SK-N-SH treated with all-trans-retinoic acid at 6 μM for 48 hours (cell line): ENCODE results near the gene ECM2.

Source experiments
- ATAC-seq: fragments of 200-7000 bp; cut with Tn5 transposase; 3 replicates; pipeline ENCODE4 v1.9.1; 2020; ENCODE audit warnings: mild to moderate bottlenecking, moderate library complexity
- ARNTL ChIP-seq: fragments of 450-650 bp; formaldehyde crosslinking; IDR thresholded peaks from 2 replicates; pipeline ENCODE4 v1.5.0; 2020; ENCODE audit warnings: low read depth, mild to moderate bottlenecking, moderate library complexity, borderline replicate concordance
- BACH2 ChIP-seq: fragments of 250-450 bp; sonication (Bioruptor Pico); IDR thresholded peaks from 2 replicates; pipeline ENCODE4 v1.9.0; 2021; ENCODE audit warnings: mild to moderate bottlenecking, borderline replicate concordance
- CSDC2 ChIP-seq: fragments of 250-450 bp; sonication (Bioruptor Pico); IDR thresholded peaks from 2 replicates; pipeline ENCODE4 v1.5.0; 2020; ENCODE audit warnings: mild to moderate bottlenecking, moderate library complexity
- ESRRG ChIP-seq: fragments of 250-450 bp; sonication (Bioruptor Pico); IDR thresholded peaks from 2 replicates; pipeline ENCODE4 v1.6.1; 2021; ENCODE audit warnings: mild to moderate bottlenecking
- GLIS3 ChIP-seq: fragments of 250-450 bp; sonication (Bioruptor Pico); IDR thresholded peaks from 2 replicates; pipeline ENCODE4 v1.5.0; 2020; ENCODE audit warnings: mild to moderate bottlenecking, moderate library complexity
- ISL1 ChIP-seq: fragments of 250-450 bp; sonication (Bioruptor Pico); IDR thresholded peaks from 2 replicates; pipeline ENCODE4 v2.1.2; 2022; ENCODE audit warnings: mild to moderate bottlenecking, moderate library complexity
- OSR1 ChIP-seq: fragments of 250-450 bp; sonication (Bioruptor Pico); IDR thresholded peaks from 2 replicates; pipeline ENCODE4 v1.8.0; 2022; ENCODE audit warnings: moderate library complexity, mild to moderate bottlenecking, inconsistent platforms
- PPARA ChIP-seq: fragments of 250-450 bp; sonication (Bioruptor Pico); IDR thresholded peaks from 2 replicates; pipeline ENCODE4 v1.5.0; 2020; ENCODE audit warnings: mild to moderate bottlenecking, borderline replicate concordance
- RARB ChIP-seq: fragments of 250-450 bp; sonication (Bioruptor Pico); IDR thresholded peaks from 2 replicates; pipeline ENCODE4 v1.8.0; 2021; ENCODE audit warnings: mild to moderate bottlenecking, moderate library complexity
- TCF4 ChIP-seq: fragments of 250-450 bp; sonication (Bioruptor Pico); IDR thresholded peaks from 2 replicates; pipeline ENCODE4 v1.8.0; 2021; ENCODE audit warnings: mild to moderate bottlenecking, moderate library complexity, borderline replicate concordance
- ZC3H10 ChIP-seq: fragments of 250-450 bp; sonication (Bioruptor Pico); IDR thresholded peaks from 2 replicates; pipeline ENCODE4 v1.5.1; 2021; ENCODE audit warnings: mild to moderate bottlenecking, moderate library complexity
- ZFP3 ChIP-seq: fragments of 250-450 bp; sonication (Bioruptor Pico); IDR thresholded peaks from 2 replicates; pipeline ENCODE4 v1.5.0; 2020; ENCODE audit warnings: mild to moderate bottlenecking, moderate library complexity
- ZFP30 ChIP-seq: fragments of 450-650 bp; formaldehyde crosslinking; IDR thresholded peaks from 2 replicates; pipeline ENCODE4 v1.5.0; 2022; ENCODE audit warnings: mild to moderate bottlenecking, moderate library complexity
- ZNF565 ChIP-seq: fragments of 450-650 bp; formaldehyde crosslinking; conservative IDR thresholded peaks from 2 replicates; pipeline ENCODE4 v1.5.0; 2020; ENCODE audit warnings: low read depth, mild to moderate bottlenecking, moderate library complexity
- ZNF70 ChIP-seq: fragments of 450-650 bp; formaldehyde crosslinking; IDR thresholded peaks from 2 replicates; pipeline ENCODE4 v1.5.0; 2020; ENCODE audit warnings: mild to moderate bottlenecking, moderate library complexity
- ZNF8 ChIP-seq: fragments of 450-650 bp; formaldehyde crosslinking; IDR thresholded peaks from 2 replicates; pipeline ENCODE4 v1.5.0; 2020; ENCODE audit warnings: mild to moderate bottlenecking, moderate library complexity
- TF ChIP-seq, protein P1 (sequence below): fragments of 250-450 bp; sonication (Bioruptor Pico); IDR thresholded peaks from 2 replicates; pipeline ENCODE4 v1.8.0; 2020; ENCODE audit warnings: mild to moderate bottlenecking, moderate library complexity, borderline replicate concordance
- TF ChIP-seq, protein P2 (sequence below): fragments of 250-450 bp; sonication (Bioruptor Pico); IDR thresholded peaks from 2 replicates; pipeline ENCODE4 v1.5.1; 2021; ENCODE audit warnings: mild to moderate bottlenecking, moderate library complexity
- TF ChIP-seq, protein P3 (sequence below): fragments of 250-450 bp; sonication (Bioruptor Pico); IDR thresholded peaks from 2 replicates; pipeline ENCODE4 v1.5.0; 2020; ENCODE audit warnings: mild to moderate bottlenecking, moderate library complexity
- TF ChIP-seq, protein P4 (sequence below): fragments of 250-450 bp; sonication (Bioruptor Pico); IDR thresholded peaks from 2 replicates; pipeline ENCODE4 v1.5.1; 2020; ENCODE audit warnings: low read depth, mild to moderate bottlenecking, moderate library complexity

ECM2 gene

DNA sequence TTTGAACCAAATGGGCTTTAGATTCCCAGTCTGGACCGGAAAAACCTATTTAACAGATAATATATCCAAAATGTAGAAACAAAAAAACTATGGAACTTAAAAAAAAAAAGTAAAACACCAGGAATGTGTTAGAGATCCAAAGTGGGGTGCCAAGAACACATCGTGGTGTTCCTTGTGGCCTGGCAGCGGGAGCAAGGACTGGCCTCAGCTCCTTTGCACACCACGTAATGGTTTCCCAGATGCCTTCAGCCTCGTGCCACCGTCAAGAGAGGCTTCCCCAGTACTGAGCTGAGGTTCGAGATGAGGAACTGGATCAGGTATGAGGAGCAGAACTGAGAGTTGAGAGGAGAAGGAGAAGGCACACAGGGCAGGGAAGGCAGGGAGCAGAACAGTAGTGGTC is 57.0 kb downstream of the ECM2 start:
- TF ChIP-seq ZNF70 (CRISPR knock-in tag) = no peak
- no peak for TF ChIP-seq CSDC2 (CRISPR knock-in tag)
- no peak for TF ChIP-seq ISL1 (CRISPR knock-in tag)
- TF ChIP-seq BACH2 (CRISPR knock-in tag) = no peak
- TF ChIP-seq ZNF565 = no peak
- no peak for TF ChIP-seq ESRRG (CRISPR knock-in tag)
- no peak for TF ChIP-seq ZFP30 (CRISPR knock-in tag)
- no peak for TF ChIP-seq PPARA
- TF ChIP-seq, protein P1, sequence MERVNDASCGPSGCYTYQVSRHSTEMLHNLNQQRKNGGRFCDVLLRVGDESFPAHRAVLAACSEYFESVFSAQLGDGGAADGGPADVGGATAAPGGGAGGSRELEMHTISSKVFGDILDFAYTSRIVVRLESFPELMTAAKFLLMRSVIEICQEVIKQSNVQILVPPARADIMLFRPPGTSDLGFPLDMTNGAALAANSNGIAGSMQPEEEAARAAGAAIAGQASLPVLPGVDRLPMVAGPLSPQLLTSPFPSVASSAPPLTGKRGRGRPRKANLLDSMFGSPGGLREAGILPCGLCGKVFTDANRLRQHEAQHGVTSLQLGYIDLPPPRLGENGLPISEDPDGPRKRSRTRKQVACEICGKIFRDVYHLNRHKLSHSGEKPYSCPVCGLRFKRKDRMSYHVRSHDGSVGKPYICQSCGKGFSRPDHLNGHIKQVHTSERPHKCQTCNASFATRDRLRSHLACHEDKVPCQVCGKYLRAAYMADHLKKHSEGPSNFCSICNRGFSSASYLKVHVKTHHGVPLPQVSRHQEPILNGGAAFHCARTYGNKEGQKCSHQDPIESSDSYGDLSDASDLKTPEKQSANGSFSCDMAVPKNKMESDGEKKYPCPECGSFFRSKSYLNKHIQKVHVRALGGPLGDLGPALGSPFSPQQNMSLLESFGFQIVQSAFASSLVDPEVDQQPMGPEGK = no peak
- no peak for TF ChIP-seq RARB
- TF ChIP-seq, protein P2, sequence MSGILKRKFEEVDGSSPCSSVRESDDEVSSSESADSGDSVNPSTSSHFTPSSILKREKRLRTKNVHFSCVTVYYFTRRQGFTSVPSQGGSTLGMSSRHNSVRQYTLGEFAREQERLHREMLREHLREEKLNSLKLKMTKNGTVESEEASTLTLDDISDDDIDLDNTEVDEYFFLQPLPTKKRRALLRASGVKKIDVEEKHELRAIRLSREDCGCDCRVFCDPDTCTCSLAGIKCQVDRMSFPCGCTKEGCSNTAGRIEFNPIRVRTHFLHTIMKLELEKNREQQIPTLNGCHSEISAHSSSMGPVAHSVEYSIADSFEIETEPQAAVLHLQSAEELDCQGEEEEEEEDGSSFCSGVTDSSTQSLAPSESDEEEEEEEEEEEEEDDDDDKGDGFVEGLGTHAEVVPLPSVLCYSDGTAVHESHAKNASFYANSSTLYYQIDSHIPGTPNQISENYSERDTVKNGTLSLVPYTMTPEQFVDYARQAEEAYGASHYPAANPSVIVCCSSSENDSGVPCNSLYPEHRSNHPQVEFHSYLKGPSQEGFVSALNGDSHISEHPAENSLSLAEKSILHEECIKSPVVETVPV (CRISPR knock-in tag) = no peak
- no peak for ATAC-seq

DNA sequence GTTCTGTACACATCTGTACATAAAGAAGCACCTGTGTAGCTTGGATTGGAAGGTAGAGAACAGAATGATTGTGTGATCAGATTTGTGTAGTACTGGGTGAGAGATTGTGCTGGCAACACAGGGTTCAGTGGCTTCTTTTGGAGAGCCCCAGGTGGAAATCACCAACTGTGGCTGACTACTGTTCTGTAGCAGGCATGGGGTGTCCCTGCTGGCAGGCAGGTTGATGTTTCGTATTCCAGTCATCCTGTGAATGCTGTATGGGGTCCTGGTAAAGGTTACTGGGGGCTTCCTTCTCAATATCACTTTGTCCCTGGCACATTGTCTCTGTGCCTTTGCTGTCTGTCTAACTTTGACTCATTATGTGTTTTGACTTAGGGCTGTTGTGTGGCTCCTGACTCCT is 58.8 kb downstream of the ECM2 start:
- TF ChIP-seq ZFP3 (CRISPR knock-in tag) (no peak), RARB (no peak)
- TF ChIP-seq, protein P2 (CRISPR knock-in tag) = no peak
- TF ChIP-seq, all 23 proteins: peak for 0
- no peak for ATAC-seq

DNA sequence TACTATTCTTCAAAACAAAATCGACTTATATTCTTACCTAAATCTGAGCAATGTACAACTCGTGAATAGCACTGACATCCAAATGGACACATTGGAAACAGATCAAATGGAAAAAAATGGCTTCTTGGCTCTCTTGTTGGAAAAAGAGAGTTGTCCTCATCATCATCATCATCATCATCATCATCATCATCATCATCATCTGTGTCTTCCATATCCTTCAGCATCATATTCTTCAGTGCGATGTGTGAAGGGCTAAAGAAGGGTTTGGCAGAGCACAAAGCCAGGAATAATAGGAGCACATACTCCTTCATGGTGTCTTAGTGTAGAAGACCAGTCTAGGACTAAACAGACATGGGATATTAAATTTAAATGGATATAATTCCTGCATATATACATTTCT is 61.2 kb downstream of the ECM2 start:
- no peak for TF ChIP-seq RARB
- TF ChIP-seq, protein P2 (CRISPR knock-in tag) = no peak
- no peak for TF ChIP-seq OSR1 (CRISPR knock-in tag)
- no peak for TF ChIP-seq ESRRG (CRISPR knock-in tag)
- TF ChIP-seq, protein P3, sequence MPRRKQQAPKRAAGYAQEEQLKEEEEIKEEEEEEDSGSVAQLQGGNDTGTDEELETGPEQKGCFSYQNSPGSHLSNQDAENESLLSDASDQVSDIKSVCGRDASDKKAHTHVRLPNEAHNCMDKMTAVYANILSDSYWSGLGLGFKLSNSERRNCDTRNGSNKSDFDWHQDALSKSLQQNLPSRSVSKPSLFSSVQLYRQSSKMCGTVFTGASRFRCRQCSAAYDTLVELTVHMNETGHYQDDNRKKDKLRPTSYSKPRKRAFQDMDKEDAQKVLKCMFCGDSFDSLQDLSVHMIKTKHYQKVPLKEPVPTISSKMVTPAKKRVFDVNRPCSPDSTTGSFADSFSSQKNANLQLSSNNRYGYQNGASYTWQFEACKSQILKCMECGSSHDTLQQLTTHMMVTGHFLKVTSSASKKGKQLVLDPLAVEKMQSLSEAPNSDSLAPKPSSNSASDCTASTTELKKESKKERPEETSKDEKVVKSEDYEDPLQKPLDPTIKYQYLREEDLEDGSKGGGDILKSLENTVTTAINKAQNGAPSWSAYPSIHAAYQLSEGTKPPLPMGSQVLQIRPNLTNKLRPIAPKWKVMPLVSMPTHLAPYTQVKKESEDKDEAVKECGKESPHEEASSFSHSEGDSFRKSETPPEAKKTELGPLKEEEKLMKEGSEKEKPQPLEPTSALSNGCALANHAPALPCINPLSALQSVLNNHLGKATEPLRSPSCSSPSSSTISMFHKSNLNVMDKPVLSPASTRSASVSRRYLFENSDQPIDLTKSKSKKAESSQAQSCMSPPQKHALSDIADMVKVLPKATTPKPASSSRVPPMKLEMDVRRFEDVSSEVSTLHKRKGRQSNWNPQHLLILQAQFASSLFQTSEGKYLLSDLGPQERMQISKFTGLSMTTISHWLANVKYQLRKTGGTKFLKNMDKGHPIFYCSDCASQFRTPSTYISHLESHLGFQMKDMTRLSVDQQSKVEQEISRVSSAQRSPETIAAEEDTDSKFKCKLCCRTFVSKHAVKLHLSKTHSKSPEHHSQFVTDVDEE = no peak
- TF ChIP-seq CSDC2 (CRISPR knock-in tag) = no peak
- TF ChIP-seq ZC3H10 (CRISPR knock-in tag) = no peak
- no peak for TF ChIP-seq ZNF565
- TF ChIP-seq, protein P4, sequence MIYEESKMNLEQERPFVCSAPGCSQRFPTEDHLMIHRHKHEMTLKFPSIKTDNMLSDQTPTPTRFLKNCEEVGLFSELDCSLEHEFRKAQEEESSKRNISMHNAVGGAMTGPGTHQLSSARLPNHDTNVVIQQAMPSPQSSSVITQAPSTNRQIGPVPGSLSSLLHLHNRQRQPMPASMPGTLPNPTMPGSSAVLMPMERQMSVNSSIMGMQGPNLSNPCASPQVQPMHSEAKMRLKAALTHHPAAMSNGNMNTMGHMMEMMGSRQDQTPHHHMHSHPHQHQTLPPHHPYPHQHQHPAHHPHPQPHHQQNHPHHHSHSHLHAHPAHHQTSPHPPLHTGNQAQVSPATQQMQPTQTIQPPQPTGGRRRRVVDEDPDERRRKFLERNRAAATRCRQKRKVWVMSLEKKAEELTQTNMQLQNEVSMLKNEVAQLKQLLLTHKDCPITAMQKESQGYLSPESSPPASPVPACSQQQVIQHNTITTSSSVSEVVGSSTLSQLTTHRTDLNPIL (CRISPR knock-in tag) = no peak
- TF ChIP-seq TCF4 (CRISPR knock-in tag) = no peak
- no peak for TF ChIP-seq PPARA
- no peak for TF ChIP-seq BACH2 (CRISPR knock-in tag)
- TF ChIP-seq ZFP3 (CRISPR knock-in tag) = no peak
- no peak for ATAC-seq

DNA sequence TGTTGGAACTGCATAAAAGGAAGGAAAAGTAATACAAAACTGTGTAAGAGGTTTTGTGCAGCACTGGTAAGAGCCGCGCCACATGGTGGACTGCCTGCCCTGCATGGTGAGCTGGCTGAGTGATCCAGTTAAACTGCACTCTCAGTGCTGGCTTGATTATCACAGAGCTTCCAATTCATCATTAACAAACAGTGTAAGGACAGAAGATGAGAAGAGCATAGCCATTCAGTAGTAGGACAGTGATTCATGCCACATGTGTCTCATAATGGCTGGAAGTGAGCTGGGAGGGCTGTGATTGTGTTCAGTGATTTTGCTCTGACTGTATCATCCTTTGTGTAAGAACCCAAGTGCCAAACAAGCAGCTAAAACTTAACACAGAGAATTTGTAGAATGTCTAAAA is 67.6 kb downstream of the ECM2 start:
- ATAC-seq = peak; percentile 63
- TF ChIP-seq OSR1 (CRISPR knock-in tag) = no peak
- TF ChIP-seq ZNF565 = no peak
- no peak for TF ChIP-seq BACH2 (CRISPR knock-in tag)
- no peak for TF ChIP-seq ISL1 (CRISPR knock-in tag)
- no peak for TF ChIP-seq PPARA
- TF ChIP-seq ARNTL (CRISPR knock-in tag) = no peak
- no peak for TF ChIP-seq GLIS3 (CRISPR knock-in tag)
- TF ChIP-seq ZFP3 (CRISPR knock-in tag) = no peak
- no peak for TF ChIP-seq ESRRG (CRISPR knock-in tag)
- TF ChIP-seq, protein P2 (CRISPR knock-in tag) = no peak
- TF ChIP-seq ZNF8 (CRISPR knock-in tag) = no peak
